HepG2 (cell line): ENCODE data around the gene ZMYND8.

Source experiments
- MEIS1 ChIP-seq: sonication (generic); formaldehyde crosslinking; IDR thresholded peaks from 2 replicates; pipeline ENCODE4 v1.9.0; 2021; ENCODE audit warnings: mild to moderate bottlenecking, missing genetic modification reagents, moderate library complexity, borderline replicate concordance
- TF ChIP-seq, protein P1 (sequence below): sonication (generic); formaldehyde crosslinking; IDR thresholded peaks from 2 replicates; pipeline ENCODE4 v1.4.0; 2020; ENCODE audit warnings: low read depth, mild to moderate bottlenecking, missing genetic modification reagents
- TF ChIP-seq, protein P2 (sequence below): fragments of 450-650 bp; IDR thresholded peaks from 2 replicates; pipeline ENCODE4 v1.6.1; 2016

DNA sequence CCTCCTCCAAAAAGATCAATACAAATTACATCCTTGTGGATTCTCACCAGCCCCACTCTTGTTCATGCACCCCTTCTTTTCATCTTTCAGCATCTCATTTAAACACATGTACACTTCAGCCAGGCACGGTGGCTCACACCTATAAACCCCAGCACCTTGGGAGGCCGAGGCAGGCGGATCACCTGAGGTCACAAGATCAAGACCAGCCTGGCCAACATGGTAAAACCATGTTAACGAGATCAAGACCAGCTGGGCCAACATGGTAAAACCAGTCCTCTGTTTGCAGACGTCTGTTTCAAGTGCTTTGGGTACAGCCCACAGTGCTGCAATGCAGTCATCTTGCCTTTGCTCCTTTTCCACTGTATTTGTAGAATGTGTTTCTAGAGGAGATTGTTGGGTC, 45.3 kb downstream of the ZMYND8 start:
- TF ChIP-seq, protein P1, sequence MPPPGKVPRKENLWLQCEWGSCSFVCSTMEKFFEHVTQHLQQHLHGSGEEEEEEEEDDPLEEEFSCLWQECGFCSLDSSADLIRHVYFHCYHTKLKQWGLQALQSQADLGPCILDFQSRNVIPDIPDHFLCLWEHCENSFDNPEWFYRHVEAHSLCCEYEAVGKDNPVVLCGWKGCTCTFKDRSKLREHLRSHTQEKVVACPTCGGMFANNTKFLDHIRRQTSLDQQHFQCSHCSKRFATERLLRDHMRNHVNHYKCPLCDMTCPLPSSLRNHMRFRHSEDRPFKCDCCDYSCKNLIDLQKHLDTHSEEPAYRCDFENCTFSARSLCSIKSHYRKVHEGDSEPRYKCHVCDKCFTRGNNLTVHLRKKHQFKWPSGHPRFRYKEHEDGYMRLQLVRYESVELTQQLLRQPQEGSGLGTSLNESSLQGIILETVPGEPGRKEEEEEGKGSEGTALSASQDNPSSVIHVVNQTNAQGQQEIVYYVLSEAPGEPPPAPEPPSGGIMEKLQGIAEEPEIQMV = no peak
- TF ChIP-seq, protein P2, sequence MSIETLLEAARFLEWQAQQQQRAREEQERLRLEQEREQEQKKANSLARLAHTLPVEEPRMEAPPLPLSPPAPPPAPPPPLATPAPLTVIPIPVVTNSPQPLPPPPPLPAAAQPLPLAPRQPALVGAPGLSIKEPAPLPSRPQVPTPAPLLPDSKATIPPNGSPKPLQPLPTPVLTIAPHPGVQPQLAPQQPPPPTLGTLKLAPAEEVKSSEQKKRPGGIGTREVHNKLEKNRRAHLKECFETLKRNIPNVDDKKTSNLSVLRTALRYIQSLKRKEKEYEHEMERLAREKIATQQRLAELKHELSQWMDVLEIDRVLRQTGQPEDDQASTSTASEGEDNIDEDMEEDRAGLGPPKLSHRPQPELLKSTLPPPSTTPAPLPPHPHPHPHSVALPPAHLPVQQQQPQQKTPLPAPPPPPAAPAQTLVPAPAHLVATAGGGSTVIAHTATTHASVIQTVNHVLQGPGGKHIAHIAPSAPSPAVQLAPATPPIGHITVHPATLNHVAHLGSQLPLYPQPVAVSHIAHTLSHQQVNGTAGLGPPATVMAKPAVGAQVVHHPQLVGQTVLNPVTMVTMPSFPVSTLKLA = no peak
- no peak for TF ChIP-seq MEIS1 (CRISPR knock-in tag)
